Natural killer cell (primary cell): ENCODE measurements around the gene SNRPD1. TPM values are rescaled to one million over a fixed set of nuclear protein-coding genes. Genes with fewer than 3 reads are reported as not detected.

ENCODE experiments used
- ATAC-seq, 3 donors: fragments of 150-1000 bp in 2 of 3; fragments of 200-7000 bp in 1 of 3; cut with Tn5 transposase; 1 replicate in 1 of 3; 2 replicates in 2 of 3; pipeline ENCODE4 v1.10.0; 2021; ENCODE audit warnings: mild to moderate bottlenecking in 2 of 3, moderate library complexity in 2 of 3
- DNase-seq, 2 donors: peaks; one replicate each; pipeline versions ENCODE4 v3.0.0 to v3.0.0-alpha.2; 2013 to 2021; ENCODE audit warnings: mixed read lengths in 1 of 2
- H3K27ac ChIP-seq: one replicate; pipeline ENCODE4 v1.5.1; 2013; ENCODE audit warnings: mild to moderate bottlenecking, low read length
- H3K27me3 ChIP-seq: one replicate; pipeline ENCODE4 v1.6.1; 2013; ENCODE audit warnings: low read length; ENCODE audit not compliant: control insufficient read depth, insufficient read depth
- H3K36me3 ChIP-seq: one replicate; pipeline ENCODE4 v1.6.1; 2013; ENCODE audit warnings: low read length; ENCODE audit not compliant: control insufficient read depth, insufficient read depth
- H3K4me1 ChIP-seq: one replicate; pipeline ENCODE4 v1.6.1; 2013; ENCODE audit warnings: low read length; ENCODE audit not compliant: control insufficient read depth, insufficient read depth
- H3K4me3 ChIP-seq: one replicate; pipeline ENCODE4 v1.5.1; 2013; ENCODE audit warnings: low read length
- H3K9me3 ChIP-seq: one replicate; pipeline ENCODE4 v1.6.1; 2013; ENCODE audit warnings: low read length; ENCODE audit not compliant: control insufficient read depth, insufficient read depth
- H3K27ac Mint-ChIP-seq, 2 donors: one replicate each; pipeline ENCODE4 v1.8.0; 2022; ENCODE audit warnings: mild to moderate bottlenecking in 2 of 2, mixed read lengths in 2 of 2, moderate library complexity in 1 of 2
- H3K27me3 Mint-ChIP-seq, 2 donors: one replicate each; pipeline ENCODE4 v1.8.0; 2022; ENCODE audit warnings: low read depth in 2 of 2, mixed read lengths in 2 of 2
- H3K36me3 Mint-ChIP-seq: one replicate; pipeline ENCODE4 v1.8.0; 2022; ENCODE audit warnings: mixed read lengths
- H3K4me1 Mint-ChIP-seq, 2 donors: one replicate each; pipeline ENCODE4 v1.8.0; 2022; ENCODE audit warnings: mixed read lengths in 2 of 2
- H3K4me3 Mint-ChIP-seq: one replicate; pipeline ENCODE4 v1.8.0; 2022; ENCODE audit warnings: mild to moderate bottlenecking, moderate library complexity, mixed read lengths
- H3K9me3 Mint-ChIP-seq, 2 donors: one replicate each; pipeline ENCODE4 v1.8.0; 2022; ENCODE audit warnings: mixed read lengths in 2 of 2
- WGBS: methylation state at CpG from one replicate; pipeline ENCODE4 v1.1.7; 2013; ENCODE audit warnings: missing lambda C conversion rate; ENCODE audit not compliant: insufficient coverage; 5-methylcytosine and 5-hydroxymethylcytosine counted together
- intact Hi-C: fragments of 100-400 bp; cut with micrococcal nuclease; formaldehyde crosslinking; loops from one replicate; pipeline ENCODE4 v1.14.2; 2022
- total RNA-seq, 4 donors: library from RNA; stranded (reverse); fragments of 120-200 nt in 1 of 4; gene quantifications; one replicate each; pipeline versions ENCODE4 v1.2.3 to v1.2.4, GENCODE V29; 2013 to 2022
- TF ChIP-seq, protein P1 (sequence below): fragments of 200-600 bp; IDR thresholded peaks from one replicate; pipeline ENCODE4 v1.8.0; 2022; ENCODE audit warnings: antibody characterized with exemption

Gene SNRPD1
- total RNA-seq, 3 donors from 2014 or later (not counting 1 experiment from before 2014, with no cell fraction given) = 28.0 to 33.8 (median 31.6) TPM

DNA sequence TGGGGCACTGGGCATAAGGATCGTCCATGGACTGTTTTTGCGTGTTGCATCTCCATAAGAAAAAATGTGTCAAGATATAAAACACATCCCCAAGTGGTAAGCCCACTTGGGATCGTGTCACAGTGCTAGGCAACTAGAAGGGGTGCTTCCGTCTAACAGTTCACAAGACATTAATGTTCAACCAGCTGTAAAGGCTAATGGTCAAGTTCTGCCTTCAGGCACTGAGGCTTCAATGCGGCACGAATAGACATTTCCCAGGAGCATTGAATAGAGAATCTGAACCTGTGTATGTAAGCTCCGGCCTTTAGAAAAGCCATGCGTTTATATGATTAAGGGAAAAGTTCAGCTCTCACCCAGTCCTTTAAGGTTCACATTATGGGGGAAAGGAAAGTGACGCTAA, 50.5 kb downstream of the SNRPD1 start:
- Histone ChIP-seq H3K9me3 (no peaks in the 10 kb centered on the region), H3K4me3 (no peak overlapping the region), H3K4me1 (no peaks in the 10 kb centered on the region), H3K27ac (no peak overlapping the region), H3K27me3 (no peaks in the 10 kb centered on the region), H3K36me3 (peaks cover 11% of the 10 kb centered on the region)
- WGBS = 96% methylated on average over 8 of the region's 9 CpGs
- TF ChIP-seq, protein P1, sequence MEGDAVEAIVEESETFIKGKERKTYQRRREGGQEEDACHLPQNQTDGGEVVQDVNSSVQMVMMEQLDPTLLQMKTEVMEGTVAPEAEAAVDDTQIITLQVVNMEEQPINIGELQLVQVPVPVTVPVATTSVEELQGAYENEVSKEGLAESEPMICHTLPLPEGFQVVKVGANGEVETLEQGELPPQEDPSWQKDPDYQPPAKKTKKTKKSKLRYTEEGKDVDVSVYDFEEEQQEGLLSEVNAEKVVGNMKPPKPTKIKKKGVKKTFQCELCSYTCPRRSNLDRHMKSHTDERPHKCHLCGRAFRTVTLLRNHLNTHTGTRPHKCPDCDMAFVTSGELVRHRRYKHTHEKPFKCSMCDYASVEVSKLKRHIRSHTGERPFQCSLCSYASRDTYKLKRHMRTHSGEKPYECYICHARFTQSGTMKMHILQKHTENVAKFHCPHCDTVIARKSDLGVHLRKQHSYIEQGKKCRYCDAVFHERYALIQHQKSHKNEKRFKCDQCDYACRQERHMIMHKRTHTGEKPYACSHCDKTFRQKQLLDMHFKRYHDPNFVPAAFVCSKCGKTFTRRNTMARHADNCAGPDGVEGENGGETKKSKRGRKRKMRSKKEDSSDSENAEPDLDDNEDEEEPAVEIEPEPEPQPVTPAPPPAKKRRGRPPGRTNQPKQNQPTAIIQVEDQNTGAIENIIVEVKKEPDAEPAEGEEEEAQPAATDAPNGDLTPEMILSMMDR = no peak
- H3K27ac Mint-ChIP-seq = no peak overlapping the region
- H3K27me3 Mint-ChIP-seq = no peaks in the 10 kb centered on the region
- H3K4me3 Mint-ChIP-seq = no peak overlapping the region
- H3K36me3 Mint-ChIP-seq = no peaks in the 10 kb centered on the region
- no peaks in the 10 kb centered on the region for H3K4me1 Mint-ChIP-seq
- H3K9me3 Mint-ChIP-seq = no peaks in the 10 kb centered on the region
- DNase-seq = no peak
- no peak for ATAC-seq
- intact Hi-C loops = no loop called here

DNA sequence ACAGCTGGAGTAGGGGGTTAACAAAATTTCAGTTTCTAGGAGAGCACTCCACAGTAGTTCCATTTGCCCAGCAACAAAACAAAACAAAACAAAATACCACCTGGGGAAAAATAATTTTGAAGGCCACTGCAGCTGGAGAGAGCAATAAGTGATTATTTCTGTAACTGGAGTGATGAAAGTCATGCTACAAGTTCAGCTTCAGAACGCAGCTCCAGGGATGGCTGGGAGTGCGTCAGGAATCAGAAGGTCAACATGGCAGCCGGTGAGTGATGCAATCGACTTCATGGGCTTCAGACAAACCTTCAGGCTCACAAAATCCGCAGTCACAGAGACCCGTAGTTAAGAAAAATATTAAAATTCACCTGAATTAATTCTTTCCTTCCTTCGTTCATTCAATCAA, 51.5 kb downstream of the SNRPD1 start:
- H3K4me1 Mint-ChIP-seq = no peaks in the 10 kb centered on the region
- Histone ChIP-seq H3K9me3 (no peaks in the 10 kb centered on the region), H3K4me1 (no peaks in the 10 kb centered on the region), H3K36me3 (peaks cover 11% of the 10 kb centered on the region), H3K27ac (no peak overlapping the region), H3K27me3 (no peaks in the 10 kb centered on the region), H3K4me3 (no peak overlapping the region)
- intact Hi-C loops = no loop called here
- 98% methylated on average over 6 of the region's 7 CpGs for WGBS
- no peak overlapping the region for H3K4me3 Mint-ChIP-seq
- no peaks in the 10 kb centered on the region for H3K9me3 Mint-ChIP-seq
- H3K36me3 Mint-ChIP-seq = no peaks in the 10 kb centered on the region
- DNase-seq = no peak
- H3K27ac Mint-ChIP-seq = no peak overlapping the region
- ATAC-seq = no peak
- H3K27me3 Mint-ChIP-seq = no peaks in the 10 kb centered on the region
- TF ChIP-seq, protein P1 = no peak

DNA sequence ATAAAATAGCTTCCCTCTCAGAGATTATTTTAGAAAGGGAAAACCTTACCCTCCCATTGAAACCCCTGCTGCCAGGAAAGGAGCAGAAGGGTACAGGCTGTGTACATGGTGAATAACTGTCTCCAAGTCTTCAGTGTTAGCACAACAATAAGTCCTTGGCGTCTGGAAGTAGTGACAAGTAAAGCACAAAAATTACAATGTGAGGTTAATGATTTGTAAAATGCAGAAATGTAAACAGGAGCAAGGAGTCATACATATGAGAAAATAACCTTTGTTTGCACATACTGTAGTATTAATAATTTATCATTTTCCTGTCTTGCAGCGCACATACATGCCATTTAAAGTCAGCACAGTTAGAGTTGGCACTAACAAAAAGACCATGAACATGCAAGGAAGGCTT, 52.0 kb downstream of the SNRPD1 start:
- Histone ChIP-seq H3K9me3 (no peaks in the 10 kb centered on the region), H3K27ac (no peak overlapping the region), H3K36me3 (peaks cover 9% of the 10 kb centered on the region), H3K4me3 (no peak overlapping the region), H3K4me1 (no peaks in the 10 kb centered on the region), H3K27me3 (no peaks in the 10 kb centered on the region)
- Mint-ChIP-seq H3K4me3 (no peak overlapping the region), H3K9me3 (no peaks in the 10 kb centered on the region), H3K36me3 (no peaks in the 10 kb centered on the region), H3K27me3 (no peaks in the 10 kb centered on the region), H3K27ac (no peak overlapping the region), H3K4me1 (peaks cover 0 to under 1% of the 10 kb centered on the region in 2 donors)
- DNase-seq (no peak), ATAC-seq (no peak)
- 98% methylated on average over 2 of the region's 2 CpGs for WGBS
- TF ChIP-seq, protein P1 = no peak
- intact Hi-C loops = no loop called here

DNA sequence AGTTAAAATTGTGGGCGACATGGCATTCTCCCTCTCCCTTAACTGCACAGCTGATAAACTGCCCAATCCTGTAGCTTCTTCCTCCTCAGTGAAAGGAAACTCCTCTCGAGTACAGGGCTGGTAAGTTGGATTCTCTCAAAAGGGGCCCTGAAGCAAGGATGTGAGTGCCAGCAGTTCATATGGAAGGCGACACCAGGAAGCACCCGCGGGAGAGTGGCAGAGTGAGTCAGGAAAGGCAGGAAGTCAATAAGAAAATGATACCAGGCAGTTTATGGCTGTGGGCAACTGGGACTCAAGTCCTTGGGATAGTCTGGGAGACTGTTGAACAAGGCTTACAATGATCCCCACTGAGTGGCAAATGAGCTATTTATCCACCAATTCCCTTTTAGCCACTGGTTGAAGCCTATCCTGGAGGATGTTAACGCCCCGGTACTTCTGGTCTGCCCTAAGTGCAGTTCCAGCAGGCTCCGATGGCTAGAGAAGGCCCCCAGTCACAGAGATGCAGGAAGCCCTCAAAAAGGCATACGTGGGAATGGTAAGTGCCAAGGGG, 57.7 kb downstream of the SNRPD1 start:
- Mint-ChIP-seq H3K9me3 (no peaks in the 10 kb centered on the region), H3K4me1 (peaks cover 0 to 8% of the 10 kb centered on the region in 2 donors)
- WGBS = 88% methylated on average over 9 of the region's 9 CpGs

More for the DNA sequence above, 57.7 kb downstream of the SNRPD1 start:
- H3K4me3 ChIP-seq = no peak overlapping the region
- ATAC-seq (no peak), DNase-seq (no peak)
- TF ChIP-seq, protein P1 = no peak
- intact Hi-C loops = no loop called here
- H3K27ac ChIP-seq = no peak overlapping the region
- H3K36me3 ChIP-seq = no peaks in the 10 kb centered on the region
- H3K4me1 ChIP-seq = no peaks in the 10 kb centered on the region
- H3K36me3 Mint-ChIP-seq = no peaks in the 10 kb centered on the region
- H3K9me3 ChIP-seq = no peaks in the 10 kb centered on the region
- no peak overlapping the region for H3K4me3 Mint-ChIP-seq
- H3K27ac Mint-ChIP-seq = peak overlapping the region in 1 of 2 donors; percentile 23
- no peaks in the 10 kb centered on the region for H3K27me3 ChIP-seq
- H3K27me3 Mint-ChIP-seq = no peaks in the 10 kb centered on the region
